Measurements from ENCODE around the gene ELANE.
A peak's percentile ranks its signal among the peaks of the same experiment; 100 is the strongest.
"Not testable (repeated sequence)": the region's sequence is repeated elsewhere in the genome, so short reads cannot be mapped to it uniquely, and the experiment has no call there.

ELANE gene

DNA sequence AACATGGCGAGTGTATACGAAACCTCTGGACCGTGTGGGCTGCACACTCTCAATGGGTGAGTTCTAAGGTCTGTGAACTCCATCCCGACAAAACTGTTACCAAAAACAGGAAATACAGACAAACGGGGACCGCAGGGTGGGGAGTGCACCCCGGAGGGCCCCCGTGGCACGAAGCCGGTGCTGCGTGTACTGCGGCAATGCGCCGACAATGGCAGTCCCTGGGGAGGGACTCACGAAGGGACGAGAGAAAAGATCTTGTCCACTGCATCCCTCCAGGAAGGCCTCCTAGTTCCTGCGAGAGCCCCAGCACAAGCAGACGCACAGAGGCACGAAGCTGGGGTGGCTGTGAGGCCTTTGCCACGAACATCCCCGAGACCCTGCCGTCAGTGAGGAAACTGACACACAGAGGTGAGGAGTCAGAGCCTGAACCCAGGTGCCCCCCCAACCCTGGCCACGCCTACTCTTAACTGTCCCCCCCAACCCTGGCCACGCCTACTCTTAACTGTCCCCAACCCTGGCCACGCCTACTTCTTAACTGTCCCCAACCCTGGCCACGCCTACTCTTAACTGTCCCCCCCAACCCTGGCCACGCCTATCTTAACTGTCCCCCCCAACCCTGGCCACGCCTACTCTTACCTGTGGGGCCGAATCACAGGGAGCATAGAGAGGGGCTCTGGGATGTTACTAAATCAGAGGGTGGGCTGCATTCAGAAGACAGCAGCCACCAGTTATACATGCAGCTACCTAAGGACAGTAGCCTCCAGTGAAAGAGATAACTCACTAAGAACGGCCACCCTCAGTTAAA, 36.7 kb downstream of the ELANE start:
- intact Hi-C loops (cut with DNase I), result no loop called here
- DNase-seq, result no peak

DNA sequence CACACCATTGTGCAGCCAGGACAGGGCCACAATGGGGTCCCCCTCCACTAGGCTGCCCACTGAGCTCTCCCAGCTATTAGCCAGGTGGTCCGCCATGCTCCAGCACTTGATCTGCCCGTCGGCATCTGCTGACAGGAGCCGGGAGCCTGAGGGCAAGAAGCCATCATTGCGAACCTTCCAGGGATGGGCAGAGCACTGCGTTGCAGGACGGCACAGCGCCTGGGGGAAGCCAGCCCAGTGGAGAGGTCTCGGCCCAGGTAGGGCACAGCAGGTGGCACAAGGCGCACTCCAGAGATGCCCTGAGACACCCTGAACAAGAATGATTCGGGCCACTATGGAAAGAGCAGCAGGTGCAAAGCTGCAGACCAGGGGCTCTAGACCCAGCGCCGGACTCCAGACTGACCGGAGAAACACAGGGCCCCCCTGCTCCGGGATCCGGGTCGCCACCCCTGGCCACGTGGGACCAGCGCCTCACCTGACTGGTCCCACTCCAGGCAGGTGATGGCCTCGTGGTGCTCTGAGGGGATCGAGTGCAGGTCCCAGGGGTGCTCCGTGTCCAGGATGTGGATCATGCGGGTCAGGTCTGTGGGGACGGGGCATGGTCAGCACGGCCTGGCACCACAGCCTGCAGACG, 37.7 kb downstream of the ELANE start:
- no peak for DNase-seq
- intact Hi-C loops (cut with DNase I), result loop anchor here (5.0 kb wide), 1 partner anchor 92 kb away; the partner anchor contains the start of gene PTBP1

DNA sequence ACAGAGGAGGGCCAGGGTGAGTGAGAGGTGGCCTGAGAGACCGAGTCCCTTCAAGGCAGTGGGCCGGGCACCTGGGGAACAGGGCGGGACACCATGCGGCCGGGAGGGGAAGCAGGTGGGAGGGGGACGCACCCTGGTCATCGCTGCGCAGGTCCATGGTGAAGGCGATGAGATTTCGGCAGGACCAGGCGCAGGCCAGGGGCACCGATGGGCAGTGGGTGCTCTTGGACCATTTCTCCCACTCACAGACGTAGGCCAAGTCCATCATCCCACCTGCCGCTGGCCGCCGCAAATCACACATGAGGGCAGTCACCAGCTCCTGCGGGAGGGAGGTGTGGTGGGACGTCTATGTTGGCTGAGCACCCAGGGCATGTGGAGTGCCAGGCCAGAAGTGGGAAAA, 38.7 kb downstream of the ELANE start:
- intact Hi-C loops (cut with DNase I), result loop anchor here (5.0 kb wide), 1 partner anchor 94 kb away; the partner anchor contains the start of gene PTBP1
- no peak for DNase-seq

DNA sequence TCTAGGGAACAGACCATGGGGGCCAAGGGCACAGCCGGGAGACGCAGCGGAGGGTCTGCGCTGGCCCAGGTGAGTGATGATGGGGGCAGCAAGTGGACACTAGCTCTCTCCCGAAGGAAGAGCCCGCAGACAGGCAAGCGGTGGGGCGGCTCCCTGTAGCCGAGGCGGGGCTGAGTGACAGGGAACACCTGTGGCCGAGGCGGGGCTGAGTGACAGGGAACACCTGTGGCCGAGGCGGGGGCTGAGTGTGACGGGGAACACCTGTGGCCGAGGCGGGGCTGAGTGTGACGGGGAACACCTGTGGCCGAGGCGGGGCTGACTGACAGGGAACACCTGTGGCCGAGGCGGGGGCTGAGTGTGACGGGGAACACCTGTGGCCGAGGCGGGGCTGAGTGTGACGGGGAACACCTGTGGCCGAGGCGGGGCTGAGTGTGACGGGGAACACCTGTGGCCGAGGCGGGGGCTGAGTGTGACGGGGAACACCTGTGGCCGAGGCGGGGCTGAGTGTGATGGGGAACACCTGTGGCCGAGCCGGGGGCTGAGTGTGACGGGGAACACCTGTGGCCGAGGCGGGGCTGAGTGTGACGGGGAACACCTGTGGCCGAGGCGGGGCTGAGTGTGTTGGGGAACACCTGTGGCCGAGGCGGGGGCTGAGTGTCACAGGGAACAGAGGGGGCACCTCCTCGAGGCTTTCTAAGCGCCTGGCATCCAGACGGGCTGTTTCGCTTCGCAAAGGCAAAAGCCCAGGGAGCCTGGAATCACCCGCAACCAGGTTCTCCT, 39.5 kb downstream of the ELANE start:
- not testable (repeated sequence) for DNase-seq
- intact Hi-C loops (cut with DNase I), result loop anchor here (5.0 kb wide), 1 partner anchor 94 kb away; the partner anchor contains the start of gene PTBP1

DNA sequence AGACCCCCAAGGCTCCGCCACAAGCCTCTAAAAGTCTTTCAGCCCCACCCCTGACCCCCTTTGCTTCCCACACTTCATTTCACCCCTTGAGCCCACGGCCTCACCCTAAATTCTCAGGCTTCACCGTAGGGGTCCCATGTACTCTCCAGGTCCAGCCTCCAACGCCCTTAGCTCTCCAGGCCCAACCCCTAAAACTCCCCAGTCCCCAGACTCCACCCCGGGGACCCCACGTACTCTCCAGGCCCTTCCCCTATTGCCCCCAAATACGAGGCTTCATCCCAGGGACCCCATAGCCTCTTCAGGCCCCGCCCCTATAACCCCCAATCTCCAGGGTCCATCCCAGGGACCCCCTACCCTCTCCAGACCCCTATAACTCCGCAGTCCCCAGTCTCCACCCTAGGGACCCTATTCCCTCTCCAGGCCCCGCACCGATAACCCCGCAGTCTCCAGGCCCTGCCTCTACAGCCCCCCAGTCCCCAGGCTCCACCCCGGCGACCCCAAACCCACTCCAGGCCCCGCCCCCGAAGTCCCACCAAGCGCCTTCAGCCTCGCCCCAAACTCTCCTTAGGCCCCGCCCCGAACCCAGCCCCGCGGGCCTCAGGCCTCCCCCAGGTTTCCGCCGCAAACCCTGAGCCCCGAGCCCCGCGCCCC, 40.3 kb downstream of the ELANE start:
- DNase-seq, result no peak
- intact Hi-C loops (cut with DNase I), result loop anchor here (5.0 kb wide), 1 partner anchor 95 kb away; the partner anchor contains the start of gene PTBP1

DNA sequence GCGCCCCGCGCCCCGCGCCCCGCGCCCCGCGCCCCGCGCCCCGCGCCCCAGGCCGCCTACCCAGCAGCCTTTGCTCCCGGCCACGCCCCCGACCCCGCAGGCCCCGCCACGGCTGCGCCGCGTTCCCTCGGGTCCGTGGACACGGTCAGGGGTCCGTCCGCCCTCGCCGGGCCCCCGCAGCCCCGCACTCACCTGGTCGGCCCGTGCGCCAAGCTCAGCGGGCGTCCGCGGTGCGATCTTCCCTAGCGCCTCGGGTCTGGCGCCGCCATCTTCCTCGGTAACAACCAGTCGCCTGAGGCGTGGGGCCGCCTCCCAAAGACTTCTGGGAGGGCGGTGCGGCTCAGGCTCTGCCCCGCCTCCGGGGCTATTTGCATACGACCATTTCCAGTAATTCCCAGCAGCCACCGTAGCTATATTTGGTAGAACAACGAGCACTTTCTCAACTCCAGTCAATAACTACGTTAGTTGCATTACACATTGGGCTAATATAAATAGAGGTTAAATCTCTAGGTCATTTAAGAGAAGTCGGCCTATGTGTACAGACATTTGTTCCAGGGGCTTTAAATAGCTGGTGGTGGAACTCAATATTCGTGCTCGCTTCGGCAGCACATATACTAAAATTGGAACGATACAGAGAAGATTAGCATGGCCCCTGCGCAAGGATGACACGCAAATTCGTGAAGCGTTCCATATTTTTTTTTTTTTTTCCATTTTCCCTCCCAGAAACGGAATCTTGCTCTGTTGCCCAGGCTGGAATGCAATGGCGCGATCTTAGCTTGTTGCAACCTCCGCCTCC, 41.0 kb downstream of the ELANE start, which contains the start of the genes MED16 and RNU6-9:
TSS of gene MED16 (minus strand) at position 294 of the 796 bp plus-strand sequence. CDS start 2,056 bp downstream, outside the sequence.
TSS of gene RNU6-9 (plus strand) at position 591 of the 796 bp plus-strand sequence.
- DNase-seq, result peak; percentile 84 to 97 (median 93)
- intact Hi-C loops (cut with DNase I), result loop anchor here (5.0 kb wide), 1 partner anchor 96 kb away; the partner anchor contains the start of gene PTBP1

DNA sequence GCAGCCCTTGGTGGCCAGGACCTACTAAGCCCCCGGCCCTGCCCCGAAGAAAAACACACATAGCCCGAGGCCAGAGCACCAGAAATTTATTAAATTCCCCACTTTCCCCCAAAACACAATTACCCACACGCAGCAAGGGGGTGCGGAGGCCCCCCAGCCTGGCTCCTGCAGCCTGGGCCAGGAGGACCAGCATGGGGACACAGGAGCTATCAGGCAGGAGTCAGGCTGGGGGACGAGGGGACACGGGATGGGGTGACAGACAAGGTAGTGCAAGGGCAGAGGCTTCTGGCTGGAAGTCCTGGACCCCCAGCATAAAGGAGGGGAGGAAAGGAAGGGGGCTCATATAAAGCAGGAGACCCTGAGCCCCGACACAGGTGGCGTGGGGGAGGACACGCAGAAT, 44.3 kb downstream of the ELANE start:
- intact Hi-C loops (cut with DNase I), result no loop called here
- no peak for DNase-seq

DNA sequence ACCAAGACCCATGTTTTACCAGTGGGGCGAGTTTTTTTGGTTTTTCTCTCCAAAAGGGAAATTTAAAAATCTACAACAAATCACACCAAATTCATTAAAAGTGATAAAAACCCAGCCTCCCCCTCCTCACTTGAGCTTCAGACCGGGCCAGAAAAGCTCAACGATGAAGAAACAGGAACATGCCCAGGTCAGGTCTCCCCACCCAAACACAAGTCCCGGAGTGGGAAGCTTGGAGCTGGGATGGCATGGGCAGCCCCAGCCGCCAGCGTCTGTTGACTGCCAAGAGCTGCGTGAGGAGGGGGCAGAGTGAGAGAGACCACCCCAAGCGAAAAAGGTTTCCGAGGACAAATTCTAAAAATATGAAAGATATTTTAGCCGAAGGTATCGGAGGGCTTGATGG, 44.9 kb downstream of the ELANE start:
- DNase-seq, result no peak
- intact Hi-C loops (cut with DNase I), result no loop called here

DNA sequence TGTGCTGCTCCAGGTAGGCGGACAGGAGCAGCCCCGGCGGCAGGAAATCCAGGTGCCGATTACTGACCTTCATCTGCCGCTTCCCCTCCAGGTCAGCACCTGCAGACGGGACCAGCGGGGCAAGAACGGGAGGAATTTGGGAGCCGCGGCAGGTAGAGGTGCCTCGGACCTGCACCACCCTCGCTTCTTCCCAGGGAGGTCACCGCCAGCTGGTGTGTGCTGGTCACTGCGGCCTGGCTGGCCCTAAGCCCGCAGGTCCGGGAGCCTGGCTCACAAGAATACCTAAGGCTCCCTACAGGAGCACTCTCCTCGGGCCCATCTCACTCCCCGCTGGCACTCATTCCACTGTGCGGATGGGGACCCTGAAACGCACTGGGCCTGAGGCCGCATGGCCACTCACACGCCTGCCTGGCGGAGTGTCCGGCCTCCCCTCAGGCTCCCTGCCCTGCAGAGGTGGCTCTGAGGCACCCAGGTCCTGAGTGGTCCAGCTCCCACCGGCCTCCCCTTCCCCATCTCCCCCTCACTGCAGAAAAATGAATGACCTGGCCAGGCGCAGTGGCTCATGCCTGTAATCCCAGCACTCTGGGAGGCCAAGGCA, 45.4 kb downstream of the ELANE start:
- no peak for DNase-seq
- intact Hi-C loops (cut with DNase I), result no loop called here

DNA sequence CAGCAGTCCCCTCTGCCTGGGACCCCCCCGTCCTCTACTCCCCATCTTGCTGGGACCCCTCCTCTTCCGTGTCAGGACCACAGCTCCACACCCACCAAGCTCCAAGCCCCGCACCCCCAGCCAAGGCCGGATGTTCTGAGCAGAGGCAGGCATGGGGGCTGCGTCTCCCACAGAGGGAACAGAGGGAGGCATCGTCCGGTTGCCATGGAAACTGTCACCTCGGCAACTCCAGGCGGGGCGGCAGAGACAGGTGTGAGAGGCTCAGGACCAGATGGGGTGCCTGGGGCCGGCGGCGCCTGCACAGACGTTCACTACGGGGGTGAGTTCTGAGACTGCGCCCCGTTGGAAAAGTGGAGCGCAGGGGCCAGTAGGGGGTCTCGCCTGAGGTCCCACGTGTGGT, 46.6 kb downstream of the ELANE start:
- intact Hi-C loops (cut with DNase I), result no loop called here
- DNase-seq, result peak; percentile 70 to 97 (median 89)

DNA sequence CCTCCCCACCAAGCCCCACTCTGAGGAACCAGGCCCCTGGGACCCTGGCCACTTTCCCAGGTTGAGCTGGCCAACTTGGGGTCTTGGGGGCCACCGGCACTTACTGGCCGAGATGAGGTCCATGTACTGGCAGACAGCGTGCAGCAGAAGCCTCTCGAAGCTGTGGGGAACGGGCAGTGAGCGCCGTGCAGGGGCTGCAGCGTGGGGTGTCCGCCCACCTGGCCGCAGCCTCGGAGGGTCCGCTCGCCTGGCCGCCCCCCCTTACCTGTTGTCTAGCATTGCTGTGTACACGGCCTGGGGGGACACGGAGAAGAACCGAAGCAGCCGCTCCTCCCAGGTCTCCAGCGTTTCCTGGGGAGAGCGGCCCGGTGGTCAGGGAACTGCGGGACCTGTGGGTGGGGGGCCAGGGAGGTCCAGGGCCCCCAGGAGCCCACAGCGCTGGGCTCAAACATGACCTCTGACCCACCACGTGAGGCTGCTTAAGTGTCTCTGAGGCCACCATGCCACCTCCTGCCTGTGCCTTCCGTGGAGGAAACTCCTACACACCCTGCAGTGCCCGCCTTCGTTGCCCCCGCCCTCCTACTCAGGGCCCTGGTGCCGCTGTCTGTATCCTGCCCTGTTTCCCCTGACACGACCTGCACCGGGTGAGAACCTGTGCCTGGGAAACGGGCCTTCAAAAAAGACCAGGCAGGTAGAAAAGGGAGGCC, 47.4 kb downstream of the ELANE start:
- intact Hi-C loops (cut with DNase I), result no loop called here
- peak in 15 of 42 donors; percentile 29 to 71 (median 44) for DNase-seq

DNA sequence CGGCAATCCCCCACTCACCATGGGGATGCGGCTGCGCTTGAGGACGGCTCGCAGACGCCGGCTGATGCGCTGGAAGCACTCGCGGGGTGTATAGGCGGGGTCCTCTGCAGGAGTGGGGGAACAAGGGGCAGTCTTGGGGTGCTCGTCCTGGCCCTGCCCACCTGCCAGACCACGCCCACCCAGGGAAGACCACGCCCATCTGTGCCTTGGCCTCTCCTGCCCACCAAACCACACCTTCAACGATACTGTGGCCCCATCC, 47.9 kb downstream of the ELANE start:
- intact Hi-C loops (cut with DNase I), result no loop called here
- DNase-seq, result no peak

DNA sequence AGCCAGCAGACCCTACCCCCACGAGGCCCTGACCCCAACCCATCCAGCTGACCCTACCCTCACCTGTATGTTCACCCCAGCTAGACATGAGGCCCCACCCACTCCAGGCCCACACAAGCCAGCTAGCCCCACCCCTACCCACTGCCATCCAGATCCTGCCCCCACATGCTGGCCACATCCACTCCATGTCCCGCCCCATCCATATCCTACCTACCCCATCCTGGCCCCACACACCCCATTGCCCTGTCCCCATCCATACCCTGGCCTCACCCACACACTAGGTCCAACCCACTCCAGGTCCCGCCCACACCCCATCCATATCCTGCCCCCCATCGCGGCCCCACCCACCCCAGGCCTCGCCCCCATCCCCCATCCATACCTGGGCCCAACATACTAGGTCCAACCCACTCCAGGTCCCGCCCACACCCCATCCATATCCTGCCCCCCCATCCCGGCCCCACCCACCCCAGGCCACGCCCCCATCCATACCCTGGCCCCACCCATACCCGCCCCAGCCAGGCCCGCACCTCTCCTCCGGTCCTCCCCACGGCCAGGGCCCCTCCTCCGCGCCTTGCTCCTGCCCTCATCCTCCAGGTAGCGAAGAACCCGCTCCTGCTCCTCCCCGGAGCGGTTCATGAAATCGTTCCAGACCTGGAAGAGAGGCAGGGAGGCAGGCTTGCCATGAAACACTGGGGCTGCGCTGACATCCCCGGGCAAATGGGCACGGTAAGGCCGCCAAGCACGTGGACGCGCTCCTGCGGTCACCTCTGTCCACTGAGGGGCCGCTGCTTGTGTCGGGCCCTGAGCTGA, 48.4 kb downstream of the ELANE start:
- peak in 20 of 42 donors; percentile 28 to 74 (median 52) for DNase-seq
- intact Hi-C loops (cut with DNase I), result no loop called here

DNA sequence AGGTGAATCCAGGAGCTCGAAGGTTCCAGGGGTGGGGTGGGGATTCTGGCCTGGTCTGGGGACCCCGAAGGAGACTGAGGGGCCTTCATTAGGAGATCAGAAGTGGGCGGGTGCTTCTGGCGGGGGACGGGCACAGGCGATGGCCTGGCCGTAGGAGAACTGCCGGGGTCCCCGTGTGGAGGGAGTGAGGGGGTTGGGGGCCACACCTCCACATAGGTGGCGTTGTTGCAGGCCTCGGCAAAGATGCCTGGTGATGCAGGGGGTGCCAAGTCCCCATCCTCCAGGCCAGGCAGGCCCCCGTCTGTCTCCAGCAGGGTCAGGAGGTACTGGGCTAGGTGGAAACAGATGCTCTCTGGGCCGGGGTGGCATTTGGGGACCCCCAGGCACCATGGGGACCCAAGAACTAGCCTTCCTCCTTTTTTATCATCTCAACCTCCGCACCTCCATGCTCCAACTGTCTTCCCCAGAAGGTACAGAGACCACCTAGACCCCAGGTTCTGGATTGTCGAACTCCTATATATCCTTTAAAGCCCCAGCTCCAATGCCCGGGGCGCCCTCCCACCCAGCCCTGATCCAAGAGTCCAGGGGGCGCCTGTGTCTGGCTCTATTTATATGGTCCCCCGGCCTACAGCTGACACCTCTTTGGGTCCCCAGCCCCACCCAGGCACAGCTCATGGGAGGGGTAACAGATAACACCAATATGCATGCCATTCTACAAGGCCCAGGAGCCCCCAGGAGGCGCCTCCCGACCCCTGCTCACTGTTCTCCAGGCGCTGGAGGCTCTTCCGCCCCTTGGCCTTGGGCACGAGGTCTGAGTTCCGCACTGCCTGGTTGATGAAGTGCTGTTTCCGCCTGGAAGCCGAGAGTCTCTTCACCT, 49.4 kb downstream of the ELANE start:
- DNase-seq, result no peak
- intact Hi-C loops (cut with DNase I), result no loop called here

DNA sequence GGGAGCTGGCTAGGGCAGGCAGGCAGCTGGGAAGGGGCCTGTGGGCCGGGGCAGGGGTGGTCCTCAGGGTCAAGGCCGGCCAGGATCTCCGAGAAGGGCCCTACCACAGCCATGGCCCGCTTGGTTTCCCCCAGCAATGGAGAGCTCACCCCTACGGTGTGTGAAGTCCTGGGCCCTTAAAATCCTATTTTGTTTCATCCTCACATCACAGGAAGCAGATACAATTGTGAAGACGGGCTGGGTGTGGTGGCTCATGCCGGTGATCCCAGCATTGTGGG, 49.9 kb downstream of the ELANE start:
- DNase-seq, result no peak
- intact Hi-C loops (cut with DNase I), result no loop called here

Data from head of caudate nucleus (tissue), 42 donors.